Dermis blood vessel endothelial cell (primary cell): ENCODE measurements around the gene HSCB. TPM values are rescaled to one million over a fixed set of nuclear protein-coding genes. Genes with fewer than 3 reads are reported as not detected.
"Not testable (repeated sequence)": the region's sequence is repeated elsewhere in the genome, so short reads cannot be mapped to it uniquely, and the experiment has no call there.

ENCODE experiments used
- DNase-seq: peaks from one replicate; pipeline ENCODE4 v3.0.0; 2010
- total RNA-seq: library from RNA; depleted of rRNA; stranded (reverse); fragments of >200 nt; gene quantifications from 2 replicates; pipeline ENCODE4 v1.2.3, GENCODE V29; 2014

HSCB gene
- total RNA-seq, 1 donor from 2014 or later, result 19.9 TPM

DNA sequence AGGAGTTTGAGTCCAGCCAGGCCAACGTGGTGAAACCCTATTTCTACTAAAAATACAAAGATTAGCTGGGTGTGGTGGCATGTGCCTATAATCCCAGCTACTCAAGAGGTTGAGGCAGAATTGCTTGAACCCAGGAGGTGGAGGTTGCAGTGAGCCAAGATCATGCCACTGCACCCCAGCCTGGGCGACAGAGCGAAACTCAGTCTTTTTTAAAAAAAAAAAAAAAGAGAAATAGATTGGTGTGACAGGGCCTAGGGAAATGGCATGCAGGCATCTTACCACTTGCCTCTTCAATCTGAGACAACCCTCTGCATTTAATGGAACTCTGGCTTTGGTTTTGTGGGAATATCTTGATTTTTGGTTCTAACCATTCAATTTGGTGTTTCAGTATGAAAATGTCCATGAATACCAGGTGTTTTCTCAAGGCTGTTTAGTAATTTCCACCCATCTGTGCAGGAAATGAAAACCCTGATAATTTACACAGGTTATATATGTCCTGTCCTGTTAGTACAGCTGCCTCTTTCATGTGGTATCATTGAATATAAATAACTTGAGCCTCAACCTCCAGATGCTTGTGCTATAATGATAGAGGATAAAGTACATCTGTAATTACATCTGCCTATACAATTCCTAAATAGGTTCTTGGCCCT is 50.1 kb downstream of the HSCB start:
- peak; percentile 16 for DNase-seq

DNA sequence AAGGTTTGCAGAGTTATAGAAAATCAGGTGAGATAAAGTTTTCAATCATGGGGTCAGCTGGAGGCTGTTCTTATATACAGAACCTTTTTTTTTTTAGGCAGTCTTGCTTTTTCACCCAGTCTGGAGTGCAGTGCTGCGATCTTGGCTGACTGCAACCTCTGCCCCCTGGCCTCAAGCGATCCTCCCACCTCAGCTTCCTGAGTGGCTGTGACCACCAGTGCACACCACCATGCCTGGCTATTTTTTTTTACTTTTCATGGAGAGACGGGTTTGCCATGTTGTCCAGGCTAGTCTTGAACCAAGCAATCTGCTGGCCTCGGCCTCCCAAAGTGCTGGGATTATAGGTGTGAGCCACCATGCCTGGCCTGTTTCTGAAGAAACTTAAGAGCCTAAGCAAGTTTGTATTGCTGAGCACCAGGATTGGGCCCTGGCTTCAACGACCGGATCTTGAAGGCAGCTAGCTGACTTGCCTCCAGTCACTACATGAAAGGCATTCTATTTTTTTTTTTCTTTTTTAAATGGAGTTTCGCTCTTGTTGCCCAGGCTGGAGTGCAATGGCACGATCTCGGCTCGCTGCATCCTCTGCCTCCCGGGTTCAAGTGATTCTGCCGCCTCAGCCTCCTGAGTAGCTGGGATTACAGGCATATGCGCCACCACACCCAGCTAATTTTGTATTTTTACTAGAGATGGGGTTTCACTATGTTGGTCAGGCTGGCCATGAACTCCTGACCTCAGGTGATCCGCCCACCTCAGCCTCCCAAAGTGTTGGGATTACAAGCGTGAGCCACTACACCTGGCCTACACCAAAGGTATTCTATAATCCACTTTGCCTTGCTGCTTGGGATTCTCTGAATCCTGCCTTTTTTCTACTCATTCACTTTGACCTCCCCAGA is 50.9 kb downstream of the HSCB start:
- DNase-seq, result no peak

DNA sequence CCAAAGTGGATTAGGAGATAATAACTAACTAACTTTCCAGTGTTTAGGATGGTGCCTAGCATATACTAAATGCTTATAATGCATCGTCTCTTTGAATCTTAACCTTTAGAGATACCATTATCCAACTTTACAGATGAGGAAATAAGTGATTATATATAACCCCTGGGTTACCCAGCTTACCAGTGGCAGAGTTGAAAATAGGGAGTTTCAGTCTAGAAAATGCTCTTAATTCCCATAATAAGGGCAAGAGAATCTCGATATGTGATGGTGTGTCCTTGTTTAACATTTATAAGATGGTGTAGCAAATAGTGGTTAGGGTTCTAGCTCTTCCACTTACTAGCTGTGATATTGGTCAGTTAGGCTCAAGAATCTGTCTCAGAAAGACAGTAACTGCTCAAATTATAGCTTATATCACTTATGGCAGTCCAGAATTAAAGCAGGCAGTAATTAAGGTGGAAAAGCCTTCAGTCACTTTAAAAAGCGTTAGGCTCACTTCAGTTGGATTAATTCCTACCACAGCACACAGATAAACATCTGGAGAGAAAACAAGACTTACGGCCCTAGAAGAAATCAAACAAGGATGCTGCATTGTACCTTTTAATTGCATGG is 52.2 kb downstream of the HSCB start:
- no peak for DNase-seq

DNA sequence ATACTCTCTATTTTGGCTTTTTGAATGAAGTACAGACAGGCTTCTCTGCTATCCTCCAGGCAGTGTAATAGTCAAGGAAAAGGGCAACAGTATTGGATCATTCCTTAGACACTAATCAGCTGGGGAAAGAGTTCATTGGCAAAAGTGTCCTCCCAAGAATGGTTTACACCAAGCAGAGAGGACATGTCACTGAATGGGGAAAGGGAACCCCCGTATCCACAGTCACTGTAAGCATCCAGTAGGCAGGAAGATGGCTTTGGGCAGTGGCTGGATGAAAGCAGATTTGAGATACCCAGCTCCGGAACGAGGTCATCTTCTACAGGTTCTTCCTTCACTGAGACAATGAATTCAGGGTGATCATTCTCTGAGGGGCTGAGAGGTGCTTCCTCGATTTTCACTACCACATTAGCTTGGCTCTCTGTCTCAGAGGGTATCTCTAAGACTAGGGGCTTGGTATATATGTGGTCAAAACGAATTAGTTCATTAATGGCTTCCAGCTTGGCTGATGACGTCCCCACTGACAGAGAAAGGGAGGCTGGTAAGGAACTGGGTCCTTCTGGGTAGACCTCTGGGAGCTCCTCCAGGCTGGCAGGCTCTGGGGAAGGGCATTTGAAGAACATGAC is 53.3 kb downstream of the HSCB start:
- DNase-seq, result no peak

DNA sequence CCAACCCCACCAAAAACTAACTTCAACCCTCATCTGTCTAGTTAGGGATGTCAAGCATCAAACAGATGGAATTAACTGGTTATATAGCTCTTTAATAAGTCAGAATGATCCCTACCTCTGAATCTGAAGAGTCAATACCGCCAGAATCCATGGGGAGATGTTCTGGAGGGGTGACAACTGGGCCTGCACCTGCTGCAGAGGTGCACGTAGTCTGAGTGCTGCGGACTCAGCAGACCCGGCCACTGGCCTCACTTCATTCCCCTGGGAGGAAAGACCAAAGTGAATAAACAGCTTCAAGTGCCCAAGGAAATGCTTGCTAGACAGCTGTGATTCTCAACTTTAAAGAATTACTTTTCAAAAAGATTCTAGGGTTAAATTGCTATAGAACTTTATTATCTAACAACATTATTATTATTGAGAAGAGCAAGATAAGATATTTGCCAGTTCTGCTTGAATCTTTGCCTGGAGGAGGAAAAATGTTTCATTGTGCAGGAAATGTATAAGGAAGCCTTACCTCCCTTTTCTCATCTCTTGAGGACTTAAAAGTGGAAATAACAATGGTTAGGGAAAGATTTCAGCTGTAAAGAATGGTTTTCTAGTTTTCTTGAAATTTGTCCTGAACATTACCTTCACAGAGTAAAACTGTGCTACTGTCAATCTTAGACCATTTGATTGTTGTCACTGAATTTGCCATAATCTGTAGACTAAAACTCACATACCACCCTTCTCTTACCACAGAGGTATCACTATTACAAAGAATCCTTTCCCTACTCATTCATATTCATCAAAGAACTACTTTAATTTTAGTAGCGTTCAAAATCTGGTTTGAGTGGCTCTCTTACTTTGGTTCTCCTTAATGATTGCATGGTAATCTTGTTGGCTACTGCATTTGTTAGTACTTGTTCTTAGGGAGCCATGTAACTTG is 54.4 kb downstream of the HSCB start:
- DNase-seq, result no peak

DNA sequence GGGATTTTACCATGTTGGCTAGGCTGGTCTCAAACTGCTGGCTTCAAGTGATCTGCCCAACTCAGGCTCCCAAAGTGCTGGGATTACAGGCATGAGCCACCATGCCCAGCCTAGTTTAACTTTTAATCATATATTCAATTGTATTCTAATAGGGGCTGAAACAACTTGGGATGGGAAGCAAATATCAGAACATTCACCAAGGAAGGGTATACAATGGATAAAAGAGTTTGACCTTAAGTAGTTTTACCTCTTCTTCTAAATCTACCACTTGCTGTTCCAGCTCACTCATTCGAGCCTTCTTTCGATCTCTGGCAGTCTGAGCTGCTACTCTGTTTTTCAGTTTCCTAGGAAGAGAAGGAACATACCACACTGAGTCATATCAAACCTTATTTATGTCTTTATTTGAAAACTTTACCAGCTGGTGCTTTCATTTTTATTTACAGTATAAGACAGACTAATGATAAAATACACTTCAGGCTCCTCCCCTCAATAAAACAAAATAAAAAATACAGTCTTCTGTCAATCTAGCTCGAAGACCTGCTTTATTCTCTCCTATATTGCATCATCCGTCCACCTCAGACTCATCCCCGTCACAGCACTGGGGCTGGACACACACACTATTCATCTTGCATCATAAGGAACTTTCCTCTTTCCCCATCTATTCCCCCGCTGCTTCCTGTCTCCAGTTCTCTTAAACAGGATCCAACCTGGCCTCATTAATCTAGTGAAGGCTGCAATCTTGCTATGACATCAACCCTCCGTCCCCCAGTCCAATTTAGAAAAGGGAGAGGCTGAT is 57.2 kb downstream of the HSCB start:
- peak; percentile 86 for DNase-seq

DNA sequence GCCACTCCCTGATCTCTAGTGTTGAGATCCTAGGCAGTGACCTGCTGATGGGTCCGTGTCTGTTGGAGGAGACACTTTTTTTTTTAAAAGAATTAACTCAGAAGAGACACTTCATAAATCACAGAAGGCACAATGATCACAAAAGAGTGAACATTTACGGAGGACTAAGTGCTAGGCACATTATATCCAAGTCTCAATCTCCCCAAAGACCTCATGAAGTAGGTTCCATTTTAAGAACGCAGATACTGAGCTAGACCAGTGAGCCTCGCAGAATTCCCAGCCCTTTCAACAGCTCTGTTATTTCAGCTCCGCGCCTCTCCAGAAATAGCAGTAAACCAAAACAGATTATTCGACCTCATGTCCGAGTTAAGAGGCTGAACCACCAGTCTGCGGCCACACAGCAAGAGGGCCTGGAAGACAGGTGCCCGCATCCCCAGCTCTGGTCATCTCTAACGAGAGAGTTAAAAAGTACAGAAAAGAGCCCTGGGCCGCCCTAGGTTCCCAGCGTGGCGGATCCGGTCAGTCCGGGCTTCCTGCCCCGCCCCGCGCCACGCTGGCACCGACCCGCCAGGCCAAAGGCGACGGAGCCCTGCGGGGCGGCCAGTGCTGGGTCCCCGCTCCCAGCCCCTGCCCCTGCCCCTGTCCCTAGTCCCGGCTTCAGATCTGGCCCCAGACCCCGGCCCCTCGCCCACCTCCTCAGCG is 57.9 kb downstream of the HSCB start:
- peak; percentile 80 for DNase-seq

DNA sequence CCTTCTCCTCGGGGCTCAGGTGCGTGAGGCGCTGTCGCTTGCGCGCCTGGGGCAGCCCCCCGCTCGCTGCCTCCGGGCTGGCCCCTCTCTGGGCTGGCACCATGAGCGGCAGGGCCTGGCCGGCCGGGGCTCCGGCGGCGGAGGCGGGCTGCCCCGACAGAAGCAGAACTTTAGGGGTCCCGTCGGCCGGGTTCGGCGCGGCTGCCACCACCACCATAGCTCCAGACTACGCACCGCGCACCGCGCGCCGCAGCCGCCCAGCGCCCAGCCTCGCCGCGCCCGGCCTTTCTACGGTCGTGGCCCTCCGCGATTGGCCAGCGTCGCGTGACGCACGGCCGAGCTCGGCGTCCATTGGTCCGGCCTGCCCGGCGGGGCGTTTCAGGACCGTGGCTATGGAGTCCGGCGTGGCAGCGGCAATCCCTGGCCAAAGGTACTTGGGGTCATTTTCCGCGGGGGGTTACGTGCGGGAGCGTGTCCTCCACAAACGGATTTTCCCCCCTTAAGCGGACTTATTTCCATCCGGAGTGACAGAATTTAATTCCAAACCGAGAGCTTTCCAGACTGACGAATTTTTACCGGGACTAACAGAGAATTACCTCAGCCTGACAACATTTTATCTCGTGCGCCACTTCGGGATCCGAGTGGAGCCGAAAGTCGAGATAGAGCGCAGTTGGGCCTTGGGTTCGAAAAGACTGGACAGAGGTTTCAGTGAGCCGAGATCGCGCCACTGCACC is 58.6 kb downstream of the HSCB start, which contains the start of gene XBP1:
TSS of gene XBP1 (minus strand) at position 262 of the 734 bp plus-strand sequence.
- peak; percentile 96 for DNase-seq

DNA sequence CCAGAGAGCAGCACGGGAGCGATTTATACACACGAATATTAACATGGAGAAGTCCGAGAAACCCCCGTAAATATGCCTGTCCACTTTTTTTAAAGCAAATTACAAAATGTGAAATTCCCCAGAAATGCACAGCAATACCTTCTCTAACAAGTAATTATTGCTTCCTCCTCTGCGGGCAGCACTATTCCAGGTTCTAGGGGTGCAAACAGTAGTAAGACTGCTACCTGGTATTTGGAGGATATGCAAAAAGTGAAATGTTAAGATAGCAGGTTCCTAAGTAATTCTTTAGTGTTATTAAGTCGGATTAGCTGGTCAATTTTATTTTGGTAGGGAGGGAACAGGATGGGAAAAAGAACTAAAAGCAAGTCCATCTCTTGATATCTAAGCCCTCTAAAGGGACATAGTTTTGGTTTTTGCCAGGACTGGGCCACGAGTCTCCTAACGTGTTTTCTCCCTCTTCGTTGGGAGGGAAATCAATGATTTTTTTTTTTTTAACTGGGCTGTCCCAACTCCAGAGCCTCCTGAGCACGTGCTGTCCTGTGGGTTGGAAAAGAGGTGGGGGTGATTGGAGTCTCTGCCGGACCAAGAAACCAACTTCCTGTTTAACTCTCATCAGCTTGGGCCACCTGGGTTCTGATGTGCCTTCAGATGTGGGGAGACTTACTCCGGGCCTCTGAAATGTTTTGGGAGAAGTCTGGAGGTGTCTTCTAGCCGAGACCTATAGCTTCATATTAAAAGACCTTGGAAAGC is 60.2 kb downstream of the HSCB start:
- DNase-seq, result peak; percentile 35

DNA sequence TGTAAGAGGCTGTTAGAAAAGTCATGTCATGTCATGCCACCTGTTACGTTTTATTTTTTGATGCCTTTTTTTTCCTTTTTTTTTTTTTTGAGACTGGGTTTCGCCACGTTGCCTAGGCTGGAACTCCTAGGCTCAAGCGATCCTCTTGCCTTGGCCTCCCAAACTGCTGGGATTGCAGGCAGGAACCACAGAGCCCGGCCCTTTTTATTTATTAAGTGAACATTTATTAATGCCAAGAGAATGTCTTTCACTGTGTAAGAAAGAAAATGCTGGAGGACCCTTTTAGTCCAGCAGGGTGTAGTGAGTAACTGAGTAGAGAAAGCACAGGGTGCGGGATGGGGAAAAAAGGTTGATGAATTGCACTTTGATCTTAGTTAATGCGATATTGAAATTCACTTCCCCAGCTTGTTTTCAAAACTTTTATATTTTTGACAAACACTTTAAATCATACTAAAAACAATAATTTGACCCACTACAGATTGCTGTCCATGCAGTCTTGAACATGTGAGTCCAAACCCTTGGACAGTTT is 60.8 kb downstream of the HSCB start:
- DNase-seq, result peak; percentile 16

DNA sequence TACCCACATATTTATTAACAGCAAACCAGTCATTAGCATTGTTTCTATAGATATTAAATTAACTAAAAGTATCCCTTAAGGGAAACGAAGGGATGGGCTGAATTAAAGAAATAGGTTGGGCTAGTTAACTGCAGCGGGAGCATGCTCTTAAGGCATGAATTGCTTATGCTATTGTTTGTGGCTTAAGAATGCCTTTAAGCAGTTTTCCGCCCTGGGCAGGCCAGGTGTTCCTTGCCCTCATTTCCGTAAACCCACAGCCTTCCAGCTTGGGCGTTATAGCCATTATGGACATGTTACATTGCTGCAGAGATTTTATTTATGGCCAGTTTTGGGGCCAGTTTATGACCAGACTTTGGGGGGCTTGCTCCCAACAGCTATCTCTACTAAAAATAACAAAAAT is 63.6 kb downstream of the HSCB start:
- not testable (repeated sequence) for DNase-seq

Other genes with a start within 250 kb of the HSCB start
- 27.2 and 44.4 TPM in 2 replicates for gene TTC28, start 62.2 kb upstream of the HSCB start, total RNA-seq
- gene CHEK2, start 219 bp upstream of the HSCB start, total RNA-seq, result 14.8 and 15.7 TPM in 2 replicates
- 23.8 and 30.1 TPM in 2 replicates for gene CCDC117, start 30.7 kb downstream of the HSCB start, total RNA-seq
- 93.3 and 165 TPM in 2 replicates for gene XBP1, start 58.5 kb downstream of the HSCB start, total RNA-seq
- gene ZNRF3, start 141.5 kb downstream of the HSCB start, total RNA-seq, result 2.6 and 3.2 TPM in 2 replicates